CD4-positive, alpha-beta T cell treated with Interferon gamma for 1 hour (primary cell): ENCODE data around the gene GAB3.
"Not testable (repeated sequence)": the region's sequence is repeated elsewhere in the genome, so short reads cannot be mapped to it uniquely, and the experiment has no call there.

Source experiments
- DNase-seq: peaks from one replicate; pipeline ENCODE4 v3.0.0-alpha.2; 2020

GAB3 gene

DNA sequence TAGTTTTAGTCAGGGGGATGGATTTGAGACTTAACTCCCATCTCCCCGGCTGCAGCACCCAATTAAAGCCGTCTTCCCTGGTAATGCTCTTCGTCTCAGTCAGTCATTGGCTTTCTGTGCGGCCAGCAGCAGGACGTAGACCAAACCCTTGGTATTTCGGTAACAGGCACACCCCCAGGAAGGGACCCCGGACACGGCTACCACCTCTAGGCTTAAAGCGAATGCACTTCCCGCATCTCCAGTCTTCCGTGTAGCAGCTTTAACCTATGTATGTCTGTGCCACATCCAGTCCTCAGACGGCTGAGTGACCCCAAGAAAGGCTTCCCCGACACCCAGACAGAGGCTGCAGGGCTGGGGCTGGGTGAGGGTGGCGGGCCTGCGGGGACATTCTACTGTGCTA lies 96.0 kb downstream of the GAB3 start:
- no peak for DNase-seq

DNA sequence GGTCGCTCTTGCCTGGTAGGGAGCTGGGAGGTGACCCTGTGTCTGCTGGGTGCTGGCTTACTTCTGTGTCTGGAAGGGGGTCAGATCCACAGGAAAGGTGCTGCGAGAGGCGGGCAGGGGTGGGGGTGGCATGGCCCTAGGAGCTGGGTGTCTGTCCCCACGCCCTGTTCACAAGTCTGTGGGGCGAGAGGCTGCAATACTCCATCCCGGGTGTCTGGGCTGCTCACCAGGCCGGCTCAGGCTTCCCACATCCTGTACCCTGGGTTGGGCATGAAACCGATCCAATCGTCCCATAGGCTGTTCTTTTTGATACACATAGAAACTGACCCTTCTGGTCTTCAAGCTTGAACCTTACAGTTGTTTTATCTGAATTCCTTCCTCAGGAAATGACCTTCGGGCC lies 96.5 kb downstream of the GAB3 start:
- DNase-seq = no peak

DNA sequence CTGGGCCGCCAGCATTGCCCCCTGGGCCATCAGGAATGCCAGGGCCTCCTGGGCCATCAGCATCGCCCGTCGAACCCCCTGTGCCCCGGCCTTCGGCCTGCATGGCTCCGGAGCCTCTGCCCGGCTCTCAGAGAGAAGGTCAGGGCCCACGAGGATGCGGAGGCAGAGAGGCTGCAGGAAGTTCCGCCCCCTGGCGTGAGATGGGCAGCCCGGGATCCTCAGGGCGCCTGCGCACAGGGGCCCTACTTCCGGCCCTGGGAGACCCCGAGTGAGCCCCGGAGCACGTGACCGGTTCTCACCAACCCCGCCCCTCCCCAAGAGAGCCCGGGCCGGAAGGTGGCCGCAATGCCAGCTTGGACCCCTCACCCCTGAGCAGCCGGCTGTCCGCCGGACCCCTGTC lies 97.5 kb downstream of the GAB3 start, which contains the start of gene CTAG2:
Gene CTAG2 (minus strand): TSS at position 167 of the 400 bp plus-strand sequence. CDS start 64 bp downstream, at position 103.
- DNase-seq = not testable (repeated sequence)

DNA sequence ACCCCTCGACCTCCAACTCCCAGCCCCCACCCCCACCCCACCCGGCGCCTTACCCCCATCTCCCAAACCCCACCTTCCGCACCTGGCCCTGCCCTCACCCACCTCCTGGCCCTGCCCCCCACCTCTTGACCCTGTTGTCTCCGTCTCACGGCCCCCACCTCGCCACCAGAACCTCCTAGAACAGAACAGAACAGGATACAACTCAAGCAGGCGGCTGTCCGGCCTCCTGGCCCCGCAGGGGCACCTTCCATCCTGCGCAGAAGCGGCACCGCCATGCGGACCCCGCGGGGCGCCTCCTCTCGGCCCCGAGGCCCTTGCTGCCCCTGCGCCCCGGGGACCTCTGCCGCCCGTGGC lies 97.9 kb downstream of the GAB3 start:
- DNase-seq = no peak

DNA sequence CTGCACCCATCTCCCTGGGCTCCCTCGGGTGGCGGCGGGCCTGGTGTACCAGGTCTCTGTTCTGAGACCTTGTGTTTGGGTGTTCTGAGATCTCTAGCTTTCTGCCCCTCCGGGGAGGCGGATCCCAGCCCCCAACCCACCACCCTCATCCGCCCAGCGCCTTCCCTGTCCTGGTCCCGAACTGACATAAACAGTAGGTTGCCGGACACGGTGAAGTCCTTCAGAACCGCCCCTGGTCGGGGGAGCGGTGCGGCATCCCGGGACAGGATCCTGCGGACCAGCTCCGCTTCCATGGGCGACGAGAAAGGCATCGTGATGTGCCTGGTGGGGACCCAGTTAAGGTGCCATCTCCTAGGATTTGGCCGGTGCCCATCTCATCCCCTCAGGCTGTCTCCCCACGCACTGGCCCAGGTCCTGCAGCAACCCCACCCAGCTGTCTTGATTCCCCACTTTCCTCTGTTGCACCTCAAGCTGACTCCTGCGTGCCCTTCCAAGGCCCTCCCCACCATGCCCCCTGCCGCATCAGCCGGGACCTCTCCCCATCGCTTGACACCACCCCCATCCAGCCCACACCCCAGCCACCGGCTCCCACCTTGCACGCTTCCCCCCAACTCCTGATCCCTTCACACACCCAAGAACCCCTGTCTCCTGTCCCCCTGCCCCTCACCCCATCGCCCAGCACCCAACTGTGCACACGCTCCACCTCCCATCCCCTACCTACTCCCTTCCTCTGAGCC lies 98.4 kb downstream of the GAB3 start:
- DNase-seq = no peak

DNA sequence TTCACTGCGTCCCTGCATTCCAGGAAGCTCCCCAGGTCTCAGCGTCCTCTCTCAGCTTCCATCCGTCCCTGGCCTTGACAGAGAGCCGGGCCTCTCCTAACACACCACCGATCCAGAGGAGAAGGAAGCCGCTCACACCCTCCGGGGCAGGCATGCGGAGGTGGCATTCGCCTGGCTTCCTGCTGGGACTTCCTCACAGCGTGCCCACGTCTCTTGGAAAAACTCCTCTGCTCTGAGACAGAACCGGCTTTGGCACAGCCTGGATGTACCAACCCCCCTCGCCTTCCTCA lies 100.7 kb downstream of the GAB3 start:
- DNase-seq = no peak

DNA sequence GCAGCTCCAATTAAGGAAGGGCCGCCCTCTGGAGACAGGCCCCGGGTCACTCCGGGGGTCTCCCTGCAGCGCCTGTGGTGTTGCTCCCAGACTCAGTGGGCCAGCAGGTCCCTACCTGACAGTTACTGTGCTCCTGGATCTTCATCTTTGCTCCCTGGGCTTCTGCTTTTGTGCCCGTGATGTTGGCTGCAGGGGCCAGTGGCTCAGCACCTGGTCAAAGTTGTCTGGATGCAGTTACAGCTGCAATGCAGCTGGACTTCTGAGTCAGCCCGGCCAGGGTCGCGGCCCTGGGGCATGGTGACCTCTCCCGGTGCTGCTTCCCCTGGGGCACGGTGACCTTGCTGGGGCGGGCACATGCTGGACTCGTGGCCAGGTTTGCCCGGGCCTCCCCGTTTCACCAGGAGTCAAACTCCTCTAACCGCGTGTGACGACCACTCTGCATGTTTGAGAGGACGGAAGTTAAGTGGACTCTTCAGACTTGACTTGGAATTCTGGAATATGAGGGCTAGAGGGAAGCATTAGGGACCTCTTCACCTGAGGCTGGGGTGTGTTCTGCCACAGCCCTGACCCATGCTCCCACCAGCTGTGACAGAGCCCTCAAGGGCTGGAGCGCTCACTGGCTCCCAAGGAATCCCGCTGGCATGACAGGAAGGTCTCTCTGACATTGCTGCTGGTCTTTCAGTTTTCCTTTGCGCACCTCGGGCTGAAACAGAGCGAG lies 101.2 kb downstream of the GAB3 start:
- DNase-seq = no peak

DNA sequence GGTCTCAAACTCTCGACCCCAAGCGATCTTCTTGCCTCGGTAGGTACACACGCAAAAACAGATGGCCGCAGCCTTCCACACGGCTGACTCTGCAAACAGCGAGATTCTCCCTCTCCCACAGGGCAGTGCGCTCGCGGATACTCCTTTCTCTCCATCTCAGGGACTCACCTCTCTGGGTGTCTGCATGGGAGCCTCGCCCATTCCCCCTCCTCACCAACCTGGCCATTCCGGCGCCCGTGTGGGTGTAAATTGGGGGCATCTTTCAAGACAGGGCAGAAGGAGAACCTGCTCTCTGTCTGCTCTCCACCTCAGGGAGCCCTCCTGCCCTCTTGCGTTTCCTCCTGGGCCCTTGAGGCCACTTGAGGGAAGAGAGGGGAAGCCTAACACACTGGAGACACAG lies 101.9 kb downstream of the GAB3 start:
- no peak for DNase-seq

DNA sequence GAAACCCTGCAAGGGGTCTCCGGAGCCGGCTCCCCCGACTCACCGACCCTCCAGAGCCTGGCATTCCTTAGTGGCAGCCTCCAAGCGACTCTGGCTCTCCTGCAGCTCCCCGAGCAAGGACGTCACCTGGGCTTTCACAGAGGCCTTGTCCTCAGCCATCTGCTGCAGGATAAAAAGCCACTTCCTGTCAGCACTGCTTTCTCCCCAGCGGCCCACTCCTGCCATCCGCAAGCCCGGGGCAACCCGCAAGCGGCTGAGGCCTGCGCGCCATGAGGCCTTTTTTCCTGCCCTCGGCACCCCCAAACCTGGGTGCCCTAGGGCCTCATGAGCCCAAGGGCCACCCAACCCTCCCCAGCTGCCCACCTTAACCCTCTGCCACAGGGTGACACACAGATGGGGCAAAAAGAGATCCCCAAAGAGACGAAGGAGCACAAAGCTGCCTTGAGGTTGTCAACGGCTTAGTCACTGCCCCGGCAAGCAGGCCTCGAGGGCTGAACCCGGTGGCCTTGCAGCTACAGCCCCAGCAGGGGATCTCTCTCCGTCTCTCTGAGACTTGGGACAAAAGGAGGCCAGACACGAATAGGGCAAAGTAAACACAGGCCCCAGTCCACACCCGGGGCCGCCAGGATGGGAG lies 105.0 kb downstream of the GAB3 start:
- not testable (repeated sequence) for DNase-seq

DNA sequence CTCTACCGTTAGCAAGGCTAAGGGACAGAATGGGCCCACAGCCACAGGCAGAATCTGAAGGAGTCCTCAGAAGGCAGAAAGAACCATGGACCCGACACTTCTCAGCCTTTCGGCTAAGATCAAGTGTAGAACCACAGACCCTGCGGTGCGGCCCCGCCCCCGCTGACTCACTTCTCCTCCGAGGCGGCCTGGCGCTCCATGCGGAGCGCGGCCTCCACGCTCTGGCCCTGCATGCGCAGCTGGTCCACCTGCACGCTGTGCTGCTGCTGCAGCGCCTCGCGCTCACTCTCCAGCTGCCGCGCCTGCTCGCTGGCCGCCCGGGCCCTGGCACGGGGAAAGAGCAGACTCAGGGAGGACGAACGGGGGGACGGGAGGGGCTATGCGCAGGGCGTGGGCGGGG lies 107.2 kb downstream of the GAB3 start:
- DNase-seq = not testable (repeated sequence)

DNA sequence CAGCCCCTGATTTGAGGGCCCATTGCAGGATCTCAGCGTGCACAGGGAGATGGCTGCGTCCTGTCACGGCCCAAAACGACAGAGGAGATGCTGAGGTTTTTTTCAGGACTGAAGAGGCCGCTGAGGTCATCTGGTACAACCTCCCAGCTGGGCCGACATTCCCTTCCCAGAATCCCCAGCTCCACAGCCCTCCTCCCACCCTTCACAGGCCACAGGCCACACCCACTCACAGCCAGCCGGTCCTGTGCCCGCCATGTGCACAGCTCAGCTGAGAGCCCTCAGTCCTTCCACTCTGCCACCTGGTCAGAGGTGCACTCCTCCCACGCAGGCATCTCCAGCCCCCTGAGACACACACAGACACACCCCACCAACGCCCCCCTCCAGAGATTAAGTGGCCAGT lies 109.1 kb downstream of the GAB3 start:
- not testable (repeated sequence) for DNase-seq

DNA sequence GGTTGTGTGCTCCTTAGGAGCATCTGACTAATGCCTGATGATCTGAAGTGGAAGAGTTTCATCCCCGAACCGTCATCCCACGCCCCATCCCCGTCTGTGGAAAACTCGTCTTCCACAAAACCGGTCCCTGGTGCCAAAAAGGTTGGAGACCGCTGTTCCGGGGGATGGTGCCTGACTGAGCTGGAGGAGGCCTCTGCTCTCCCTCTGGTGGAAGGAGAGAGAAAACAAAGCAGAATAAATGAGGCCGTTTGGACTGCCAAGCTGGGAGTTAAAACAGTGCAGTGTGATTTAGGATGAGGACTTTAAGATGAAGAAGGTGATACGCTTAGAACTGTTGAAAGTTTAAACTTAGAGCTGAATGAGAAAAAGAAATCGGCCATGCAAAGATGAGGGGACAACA lies 117.2 kb downstream of the GAB3 start:
- DNase-seq = not testable (repeated sequence)

DNA sequence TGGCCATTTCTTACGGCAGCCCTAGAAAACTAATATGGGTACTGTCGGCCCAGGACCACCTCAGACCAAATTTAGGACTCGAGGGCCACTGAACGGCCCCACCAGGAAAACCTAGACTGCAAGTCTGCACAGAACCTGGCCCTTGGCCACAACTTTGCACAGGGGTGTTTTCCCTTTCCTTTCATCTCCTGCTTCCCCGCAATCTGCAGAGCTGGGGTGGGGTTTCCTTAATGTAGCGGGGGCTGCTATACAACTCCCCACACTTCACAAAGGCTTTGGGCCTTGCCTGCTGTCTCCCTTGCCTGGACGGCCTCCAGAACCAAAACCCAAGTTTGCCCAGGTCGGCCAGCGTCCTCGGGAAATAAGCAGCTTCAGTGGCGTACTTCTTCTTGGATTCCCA lies 119.9 kb downstream of the GAB3 start:
- DNase-seq = not testable (repeated sequence)

DNA sequence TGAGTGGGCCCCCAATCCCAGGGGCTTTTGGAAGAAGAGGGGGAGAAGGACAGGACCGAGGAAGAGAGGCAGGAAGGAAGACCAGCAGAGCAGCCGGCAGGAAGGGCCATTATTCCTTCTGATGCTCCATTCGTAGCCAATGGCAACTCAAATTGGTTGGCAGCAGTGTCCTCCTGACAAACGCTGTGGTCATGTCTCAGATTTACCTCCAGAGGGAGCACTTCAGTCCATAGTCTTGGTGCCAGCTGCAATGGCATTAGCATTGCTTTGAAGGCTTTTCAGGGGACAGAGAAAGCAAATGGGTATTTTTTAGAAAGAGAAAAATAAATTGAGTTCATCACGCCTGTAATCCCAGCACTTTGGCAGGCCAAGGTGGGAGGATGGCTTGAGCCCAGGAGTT lies 121.9 kb downstream of the GAB3 start:
- DNase-seq = not testable (repeated sequence)
